ELF-1 (cell line): ENCODE results near the gene BTC.
"Not testable (repeated sequence)": the region's sequence is repeated elsewhere in the genome, so short reads cannot be mapped to it uniquely, and the experiment has no call there.

Experiments
- DNase-seq: peaks from one replicate; pipeline ENCODE4 v3.0.0-alpha.2; 2016; ENCODE audit warnings: low read depth, low spot score

The BTC gene

GRCh38 chr4:74794382-74795010 lies at the start of gene BTC:
Gene BTC (minus strand): TSS chr4:74794523. CDS start chr4:74794325, 198 bp downstream.
- peak; percentile 39 for DNase-seq

GRCh38 chr4:74840936-74841509 lies 46.7 kb upstream of the BTC start:
- no peak for DNase-seq

DNA sequence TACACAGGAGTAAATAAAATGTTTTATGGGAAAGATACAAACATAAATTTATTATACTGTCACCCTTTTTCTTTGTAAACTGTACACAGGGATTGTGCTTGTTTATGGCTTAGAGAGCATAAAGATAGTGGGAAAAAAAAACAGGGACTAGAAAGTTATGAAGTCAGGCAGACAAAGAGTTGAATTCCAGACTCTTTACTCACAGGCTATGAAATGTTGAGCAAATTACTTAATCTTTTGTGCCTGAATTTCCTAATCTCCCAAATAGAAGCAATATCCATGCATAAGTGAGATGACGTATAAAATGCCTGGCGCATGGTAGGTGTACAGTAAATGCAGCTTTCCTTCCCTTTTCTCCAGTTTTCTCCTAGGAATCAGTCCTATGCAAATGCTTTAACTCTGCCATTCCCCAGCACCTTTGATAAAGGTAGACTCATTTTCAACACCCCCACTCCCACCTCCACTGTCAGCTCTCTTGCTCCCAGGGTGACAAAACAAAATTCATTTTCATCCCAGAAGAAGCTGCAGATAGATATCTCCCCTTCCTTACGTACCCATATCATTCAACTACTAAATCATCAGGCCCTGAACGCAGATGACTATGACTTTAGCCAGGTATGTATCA lies 44.5 kb upstream of the BTC start:
- no peak for DNase-seq

GRCh38 chr4:74830928-74831327 lies 36.6 kb upstream of the BTC start:
- DNase-seq = no peak

- DNase-seq = no peak
Observed at GRCh38 chr4:74823194-74823593, 28.9 kb upstream of the BTC start.

GRCh38 chr4:74822603-74823002 lies 28.3 kb upstream of the BTC start:
- no peak for DNase-seq

GRCh38 chr4:74821541-74821940 lies 27.2 kb upstream of the BTC start:
- DNase-seq = peak; percentile 5

GRCh38 chr4:74814052-74814451 lies 19.7 kb upstream of the BTC start:
- no peak for DNase-seq

DNA sequence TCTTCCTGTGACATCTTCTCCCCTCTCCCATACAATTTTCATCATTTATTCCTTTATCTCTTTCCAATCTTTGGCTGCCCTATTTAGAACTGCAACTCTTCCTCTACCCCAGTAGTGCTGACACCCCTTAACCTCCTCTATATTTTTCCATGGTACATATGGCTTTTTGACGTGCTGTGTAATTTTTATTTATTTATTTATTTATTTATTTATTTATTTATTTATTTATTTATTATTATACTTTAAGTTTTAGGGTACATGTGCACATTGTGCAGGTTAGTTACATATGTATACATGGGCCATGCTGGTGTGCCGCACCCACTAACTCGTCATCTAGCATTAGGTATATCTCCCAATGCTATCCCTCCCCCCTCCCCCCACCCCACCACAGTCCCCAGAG lies 17.7 kb upstream of the BTC start:
- not testable (repeated sequence) for DNase-seq

DNA sequence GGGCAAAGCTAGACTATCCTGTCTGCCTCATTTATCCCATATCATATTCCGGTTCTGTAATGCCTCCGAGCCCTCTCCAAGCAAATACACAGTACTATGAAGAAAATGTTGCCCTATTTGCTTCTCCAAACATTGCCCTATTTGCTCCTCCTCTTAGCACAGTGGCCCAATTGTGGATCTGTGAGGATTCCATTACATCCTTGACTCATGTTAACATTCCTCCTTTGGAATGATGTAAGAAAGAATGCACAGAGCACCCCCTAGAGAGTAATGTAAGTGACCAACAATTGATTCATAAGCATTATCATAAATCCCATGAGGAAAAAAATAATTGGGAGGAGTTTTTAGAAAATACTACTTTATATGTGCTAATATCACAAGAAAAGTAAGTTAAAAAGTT lies 11.3 kb upstream of the BTC start:
- no peak for DNase-seq

DNA sequence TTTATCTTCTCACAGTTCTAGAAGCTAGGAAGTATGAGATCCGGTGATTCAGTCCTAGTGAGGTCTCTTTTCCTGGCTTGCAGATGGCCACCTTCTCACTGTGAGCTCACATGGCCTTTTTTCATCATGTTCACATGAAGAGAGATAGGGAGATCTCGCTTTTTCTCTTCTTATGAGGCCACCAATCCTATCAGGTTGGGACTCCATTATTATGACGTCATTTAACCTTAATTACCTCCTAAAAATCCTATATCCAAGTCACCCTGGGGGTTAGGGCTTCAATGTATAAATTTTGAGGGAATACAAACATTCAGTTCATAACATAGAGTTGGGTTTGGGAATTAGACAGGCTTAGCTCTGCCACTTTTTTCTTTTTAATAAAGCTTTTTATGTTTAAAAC lies 6.0 kb upstream of the BTC start:
- DNase-seq = no peak

DNA sequence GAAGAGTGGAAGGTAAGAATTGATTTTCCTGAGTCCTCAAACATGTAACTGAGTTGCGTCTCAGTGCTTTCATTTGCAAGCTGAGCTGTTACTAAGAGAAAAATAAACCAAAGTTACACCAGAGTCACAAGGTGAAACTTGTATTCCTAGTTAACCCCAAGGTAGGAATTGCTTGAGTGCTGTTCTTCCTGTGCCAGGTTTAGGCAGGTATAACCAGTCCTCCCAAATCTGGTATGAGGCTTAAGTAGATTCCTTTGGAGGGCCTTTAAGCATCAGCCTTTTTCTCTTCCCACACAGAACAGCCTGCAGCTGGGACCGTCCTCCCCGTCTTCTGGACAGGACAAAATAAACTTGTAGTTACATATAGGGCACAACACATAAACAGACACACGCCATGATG lies 2.3 kb upstream of the BTC start:
- no peak for DNase-seq

GRCh38 chr4:74793757-74794381 lies 454 bp downstream of the BTC start:
- peak; percentile 62 for DNase-seq

- no peak for DNase-seq
Observed at GRCh38 chr4:74790652-74791051, 3.7 kb downstream of the BTC start.

DNA sequence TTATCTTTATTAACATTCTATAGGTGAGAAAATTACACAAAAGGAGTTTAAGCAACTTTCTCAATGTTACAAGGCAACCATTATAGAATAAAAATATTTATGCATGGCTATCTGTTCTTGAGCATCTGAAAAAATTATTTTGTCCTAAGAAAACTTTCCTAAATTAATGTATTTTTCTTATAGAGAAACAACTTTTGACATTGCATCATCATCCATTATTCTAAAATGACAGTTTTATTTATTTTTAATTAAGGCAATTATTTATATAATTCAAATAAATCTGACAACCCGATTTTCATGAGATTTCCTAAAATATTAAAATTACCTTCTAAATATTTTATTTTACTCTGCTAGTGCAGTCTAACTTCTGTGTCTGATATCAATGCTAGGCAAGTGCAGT lies 4.8 kb downstream of the BTC start:
- no peak for DNase-seq

DNA sequence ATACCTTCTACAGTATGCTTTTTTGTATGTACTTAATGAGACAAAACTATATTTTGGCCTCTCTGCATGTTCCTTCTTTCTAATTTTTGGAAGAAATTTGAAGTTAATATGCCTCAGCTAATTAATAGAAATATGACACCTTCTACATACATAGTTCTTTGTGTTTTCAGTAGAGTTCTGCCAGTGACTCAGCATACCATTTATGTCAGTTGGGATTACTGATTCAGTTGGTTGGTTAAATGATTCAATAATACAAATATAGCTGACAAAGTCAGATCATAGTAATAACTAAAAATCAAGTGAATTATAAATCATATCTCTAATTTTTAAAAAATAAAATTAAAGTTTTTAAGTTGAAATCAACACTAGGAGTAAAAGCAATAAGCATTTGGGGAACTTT lies 16.8 kb downstream of the BTC start:
- DNase-seq = no peak

DNA sequence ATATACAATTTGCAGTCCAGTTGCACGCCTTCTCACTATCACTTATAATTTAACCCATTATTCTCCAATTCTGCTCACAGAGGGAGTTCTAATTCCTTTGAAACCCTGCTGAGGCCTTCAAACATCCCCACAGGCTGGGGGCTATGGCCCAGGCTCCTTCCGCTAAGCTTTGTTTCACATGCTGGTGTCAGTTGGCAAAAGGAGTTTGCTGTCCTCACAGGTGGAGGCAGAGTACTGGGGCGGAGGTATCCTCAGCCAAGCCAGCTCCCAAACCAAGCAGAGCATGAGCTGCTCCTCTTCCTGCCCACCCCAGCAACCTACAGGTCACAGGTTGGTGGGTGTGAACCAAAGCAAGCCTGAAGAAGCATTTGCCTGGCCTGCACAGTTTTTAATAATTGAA lies 21.5 kb downstream of the BTC start:
- DNase-seq = no peak

DNA sequence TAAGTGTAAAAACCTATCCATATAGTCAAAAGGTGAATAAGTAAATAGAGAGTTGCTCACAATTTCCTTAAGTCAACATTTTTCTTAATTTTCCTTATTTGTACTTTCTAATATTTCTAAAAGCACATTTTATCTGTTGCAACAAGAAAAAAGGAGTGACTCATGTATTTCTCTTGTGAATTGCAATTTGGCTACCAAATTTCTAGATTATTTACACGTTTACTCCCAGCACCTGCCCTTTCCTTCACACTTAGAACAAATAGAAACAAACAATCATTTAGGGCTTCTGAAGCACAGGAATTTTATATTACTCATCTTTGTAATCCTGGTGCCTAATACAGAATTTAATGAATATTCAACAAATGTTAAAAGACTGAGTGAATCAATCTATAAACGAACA lies 22.2 kb downstream of the BTC start:
- no peak for DNase-seq

DNA sequence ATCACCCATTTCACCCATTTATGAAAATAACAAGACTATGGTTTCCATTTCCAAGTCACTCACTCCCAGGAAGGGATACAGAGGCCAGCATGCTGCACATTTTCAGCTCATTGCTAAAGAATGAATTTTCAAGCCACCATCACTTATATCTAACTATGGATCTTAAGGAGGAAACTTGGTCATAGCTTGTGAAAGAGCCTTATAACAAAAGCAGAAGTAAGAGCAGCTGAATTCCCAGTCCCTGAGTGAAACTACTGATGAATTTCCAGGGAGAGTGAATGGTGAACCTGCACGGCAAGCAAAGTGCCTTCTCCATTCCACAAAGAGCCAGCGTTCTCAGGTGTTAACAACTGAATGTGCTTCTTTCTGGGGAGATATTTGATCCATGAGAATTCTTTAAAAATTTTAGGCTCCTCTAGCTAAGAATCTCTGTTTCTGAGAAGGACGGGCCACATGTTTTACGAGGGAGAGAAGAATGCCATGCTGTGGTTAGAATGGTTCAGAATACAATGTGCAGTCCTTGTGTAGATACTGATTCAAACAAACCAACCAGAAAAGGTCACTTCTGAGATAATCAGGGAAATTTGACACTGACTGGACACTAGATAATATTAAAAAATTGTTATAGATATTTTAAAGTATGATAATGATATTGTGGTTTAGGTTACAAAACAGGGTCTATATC lies 24.0 kb downstream of the BTC start:
- DNase-seq = no peak

- no peak for DNase-seq
Observed at GRCh38 chr4:74768857-74769525, 25.3 kb downstream of the BTC start.

GRCh38 chr4:74764119-74764518 lies 30.2 kb downstream of the BTC start:
- no peak for DNase-seq
